ENCODE data around the gene ESPN. TPM values are rescaled to one million over a fixed set of nuclear protein-coding genes. Genes with fewer than 3 reads are reported as not detected.

Gene ESPN, protein sequence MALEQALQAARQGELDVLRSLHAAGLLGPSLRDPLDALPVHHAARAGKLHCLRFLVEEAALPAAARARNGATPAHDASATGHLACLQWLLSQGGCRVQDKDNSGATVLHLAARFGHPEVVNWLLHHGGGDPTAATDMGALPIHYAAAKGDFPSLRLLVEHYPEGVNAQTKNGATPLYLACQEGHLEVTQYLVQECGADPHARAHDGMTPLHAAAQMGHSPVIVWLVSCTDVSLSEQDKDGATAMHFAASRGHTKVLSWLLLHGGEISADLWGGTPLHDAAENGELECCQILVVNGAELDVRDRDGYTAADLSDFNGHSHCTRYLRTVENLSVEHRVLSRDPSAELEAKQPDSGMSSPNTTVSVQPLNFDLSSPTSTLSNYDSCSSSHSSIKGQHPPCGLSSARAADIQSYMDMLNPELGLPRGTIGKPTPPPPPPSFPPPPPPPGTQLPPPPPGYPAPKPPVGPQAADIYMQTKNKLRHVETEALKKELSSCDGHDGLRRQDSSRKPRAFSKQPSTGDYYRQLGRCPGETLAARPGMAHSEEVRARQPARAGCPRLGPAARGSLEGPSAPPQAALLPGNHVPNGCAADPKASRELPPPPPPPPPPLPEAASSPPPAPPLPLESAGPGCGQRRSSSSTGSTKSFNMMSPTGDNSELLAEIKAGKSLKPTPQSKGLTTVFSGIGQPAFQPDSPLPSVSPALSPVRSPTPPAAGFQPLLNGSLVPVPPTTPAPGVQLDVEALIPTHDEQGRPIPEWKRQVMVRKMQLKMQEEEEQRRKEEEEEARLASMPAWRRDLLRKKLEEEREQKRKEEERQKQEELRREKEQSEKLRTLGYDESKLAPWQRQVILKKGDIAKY
- total RNA-seq (2021) = 53.1 and 59.3 TPM in 2 replicates
- long read RNA-seq, partial matches to known transcripts = 4 of 26 reads
- long read RNA-seq, other reads (novel, unspliced or antisense) = 22 of 26 reads

GRCh38 chr1:6424619-6425593 lies at the start of gene ESPN:
TSS of gene ESPN (plus strand) at chr1:6424776. CDS start at chr1:6424956, 180 bp downstream.
- Histone ChIP-seq H3K4me1 (ENCODE audit: insufficient read depth, low read length) (no peaks in the 10 kb centered on the region), H3K4ac (ENCODE audit: low read depth, low read length) (no peak within 1 kb of the TSS), H3K18ac (ENCODE audit: insufficient read length, low read depth, low read length) (no peak within 1 kb of the TSS), H3K9me3 (ENCODE audit: control insufficient read depth, low read depth, low read length) (no peaks in the 10 kb centered on the region), H3K14ac (ENCODE audit: insufficient read depth, low read length) (no peak within 1 kb of the TSS), H4K20me1 (ENCODE audit: control insufficient read depth, insufficient read depth, insufficient read length) (no peaks in the 10 kb centered on the region), H2BK5ac (ENCODE audit: insufficient read length, low read length) (no peak within 1 kb of the TSS), H3K56ac (ENCODE audit: insufficient read length, low read depth, low read length) (no peak within 1 kb of the TSS), H3T11ph (ENCODE audit: low read length) (no peak within 1 kb of the TSS), H3K79me1 (ENCODE audit: insufficient read depth, low read depth, low read length, poor library complexity, severe bottlenecking) (no peaks in the 10 kb centered on the region), H3K4me2 (ENCODE audit: insufficient read depth, insufficient read length, low read length) (peak within 1 kb of the TSS; percentile 30), H3K27me3 (ENCODE audit: insufficient read depth, low read length) (peaks cover 50% of the 10 kb centered on the region), H2BK120ac (ENCODE audit: low read depth, low read length, poor library complexity, severe bottlenecking) (no peak within 1 kb of the TSS), H2AK5ac (ENCODE audit: insufficient read length, low read length) (no peak within 1 kb of the TSS), H3K79me2 (ENCODE audit: insufficient read depth, low read length) (no peaks in the 10 kb centered on the region), H4K5ac (ENCODE audit: insufficient read length, low read depth, low read length) (no peak within 1 kb of the TSS), H3K23ac (ENCODE audit: insufficient read length, low read depth, low read length) (no peak within 1 kb of the TSS), H2BK20ac (ENCODE audit: low read depth, low read length, poor library complexity, severe bottlenecking) (no peak within 1 kb of the TSS), H2BK12ac (ENCODE audit: insufficient read length, low read depth, low read length) (no peak within 1 kb of the TSS), H2AFZ (ENCODE audit: low read length) (no peak within 1 kb of the TSS), H4K8ac (replicated peaks; ENCODE audit: insufficient read length, low read depth, low read length) (no peak within 1 kb of the TSS), H3K9ac (ENCODE audit: extremely low read depth, insufficient read length, low read length) (no peak within 1 kb of the TSS), H2BK15ac (ENCODE audit: low read depth, low read length) (no peak within 1 kb of the TSS), H3K27ac (ENCODE audit: insufficient read length, low read depth, low read length) (no peak within 1 kb of the TSS), H3K23me2 (ENCODE audit: insufficient read length, low read depth, low read length, poor library complexity, severe bottlenecking) (peaks cover 9% of the 10 kb centered on the region), H4K91ac (ENCODE audit: insufficient read length, low read depth, low read length) (no peak within 1 kb of the TSS)
- Mint-ChIP-seq H3K27ac (peak within 1 kb of the TSS in 1 of 3 experiments; percentile 44; a peak in 1 of 7 replicates), H3K27me3 (ENCODE audit: low read depth) (peaks cover 86% of the 10 kb centered on the region), H3K36me3 (ENCODE audit: insufficient read depth in 1 of 3, low read depth in 3 of 3) (no peaks in the 10 kb centered on the region), H3K4me1 (peaks cover 8 to 23% of the 10 kb centered on the region in 2 experiments), H3K4me3 (peak within 1 kb of the TSS; percentile 36 to 78), H3K9me3 (peaks cover 0 to 3% of the 10 kb centered on the region in 2 experiments; a peak in 2 of 5 replicates)
- TF ChIP-seq, protein P1, sequence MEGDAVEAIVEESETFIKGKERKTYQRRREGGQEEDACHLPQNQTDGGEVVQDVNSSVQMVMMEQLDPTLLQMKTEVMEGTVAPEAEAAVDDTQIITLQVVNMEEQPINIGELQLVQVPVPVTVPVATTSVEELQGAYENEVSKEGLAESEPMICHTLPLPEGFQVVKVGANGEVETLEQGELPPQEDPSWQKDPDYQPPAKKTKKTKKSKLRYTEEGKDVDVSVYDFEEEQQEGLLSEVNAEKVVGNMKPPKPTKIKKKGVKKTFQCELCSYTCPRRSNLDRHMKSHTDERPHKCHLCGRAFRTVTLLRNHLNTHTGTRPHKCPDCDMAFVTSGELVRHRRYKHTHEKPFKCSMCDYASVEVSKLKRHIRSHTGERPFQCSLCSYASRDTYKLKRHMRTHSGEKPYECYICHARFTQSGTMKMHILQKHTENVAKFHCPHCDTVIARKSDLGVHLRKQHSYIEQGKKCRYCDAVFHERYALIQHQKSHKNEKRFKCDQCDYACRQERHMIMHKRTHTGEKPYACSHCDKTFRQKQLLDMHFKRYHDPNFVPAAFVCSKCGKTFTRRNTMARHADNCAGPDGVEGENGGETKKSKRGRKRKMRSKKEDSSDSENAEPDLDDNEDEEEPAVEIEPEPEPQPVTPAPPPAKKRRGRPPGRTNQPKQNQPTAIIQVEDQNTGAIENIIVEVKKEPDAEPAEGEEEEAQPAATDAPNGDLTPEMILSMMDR (conservative IDR thresholded peaks at IDR 0.05) = no peak
- WGBS (ENCODE audit: extremely low coverage, insufficient read length, low lambda C conversion rate) = no CpG with 5 or more reads among the region's 99 CpGs
- no peak for DNase-seq
